ENCODE data around the gene PARL. TPM values are rescaled to one million over a fixed set of nuclear protein-coding genes. Genes with fewer than 3 reads are reported as not detected.

PARL gene
- total and polyA plus RNA-seq, 2 of the 13 experiments (the other 11 are each of a cell fraction or from before 2014, with no cell fraction given): 46.3 to 58.6 TPM

DNA sequence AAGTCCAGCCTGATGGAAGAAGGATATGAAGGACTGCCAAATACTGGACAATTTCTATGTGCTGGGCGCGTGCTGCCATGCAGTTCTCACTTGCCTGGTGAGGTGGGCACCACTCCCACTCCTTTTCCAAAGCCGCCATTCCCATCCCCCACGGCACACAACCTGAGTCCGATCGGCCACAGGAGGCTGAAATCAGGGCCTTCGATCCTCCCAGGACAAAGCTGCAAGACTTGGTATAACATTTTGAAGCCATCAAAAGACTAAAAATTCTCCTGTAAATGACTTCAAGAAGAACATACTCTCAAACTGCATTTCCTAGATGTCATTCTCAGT, 56.2 kb downstream of the PARL start:
- FAIRE-seq (no peak), DNase-seq (ENCODE audit: low spot score) (no peak), ATAC-seq (no peak)
- no peaks in the 10 kb centered on the region for H3K27me3 ChIP-seq (ENCODE audit: control insufficient read depth in 1 of 2, insufficient read depth in 2 of 2, low read length in 2 of 2)
- H2AFZ ChIP-seq (ENCODE audit: low read length): no peak overlapping the region
- in situ Hi-C loops (cut with HindIII; ENCODE audit: extremely low pct_ligation_motif_present, low pct_unique_long_range_greater_than_20kb): no loop called here
- H3K9me3 ChIP-seq (ENCODE audit: low read length): no peaks in the 10 kb centered on the region
- TF ChIP-seq NFE2L1 (CRISPR knock-in tag; IDR thresholded peaks at IDR 0.05; ENCODE audit: borderline replicate concordance): no peak
- TF ChIP-seq, protein P1, sequence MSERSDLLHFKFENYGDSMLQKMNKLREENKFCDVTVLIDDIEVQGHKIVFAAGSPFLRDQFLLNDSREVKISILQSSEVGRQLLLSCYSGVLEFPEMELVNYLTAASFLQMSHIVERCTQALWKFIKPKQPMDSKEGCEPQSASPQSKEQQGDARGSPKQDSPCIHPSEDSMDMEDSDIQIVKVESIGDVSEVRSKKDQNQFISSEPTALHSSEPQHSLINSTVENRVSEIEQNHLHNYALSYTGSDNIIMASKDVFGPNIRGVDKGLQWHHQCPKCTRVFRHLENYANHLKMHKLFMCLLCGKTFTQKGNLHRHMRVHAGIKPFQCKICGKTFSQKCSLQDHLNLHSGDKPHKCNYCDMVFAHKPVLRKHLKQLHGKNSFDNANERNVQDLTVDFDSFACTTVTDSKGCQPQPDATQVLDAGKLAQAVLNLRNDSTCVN (CRISPR knock-in tag; IDR thresholded peaks at IDR 0.05; ENCODE audit: borderline replicate concordance): no peak
- TF ChIP-seq TOE1 (CRISPR knock-in tag; IDR thresholded peaks at IDR 0.05): no peak
- no peak for TF ChIP-seq GATAD1 (CRISPR knock-in tag; IDR thresholded peaks at IDR 0.05)
- no peak for TF ChIP-seq GTF2F1 (IDR thresholded peaks at IDR 0.05; ENCODE audit: low read length)
- no peak for TF ChIP-seq RFX3 (CRISPR knock-in tag; IDR thresholded peaks at IDR 0.05)
- no peak for TF ChIP-seq ADNP (CRISPR knock-in tag; IDR thresholded peaks at IDR 0.05)
- TF ChIP-seq ZNF230 (CRISPR knock-in tag; IDR thresholded peaks at IDR 0.05): no peak
- TF ChIP-seq, protein P2, sequence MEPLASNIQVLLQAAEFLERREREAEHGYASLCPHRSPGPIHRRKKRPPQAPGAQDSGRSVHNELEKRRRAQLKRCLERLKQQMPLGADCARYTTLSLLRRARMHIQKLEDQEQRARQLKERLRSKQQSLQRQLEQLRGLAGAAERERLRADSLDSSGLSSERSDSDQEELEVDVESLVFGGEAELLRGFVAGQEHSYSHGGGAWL (CRISPR knock-in tag; IDR thresholded peaks at IDR 0.05): no peak
- H3K4me1 ChIP-seq (ENCODE audit: insufficient read depth, low read length): no peaks in the 10 kb centered on the region
- H3K79me2 ChIP-seq (ENCODE audit: insufficient read depth, low read length): no peaks in the 10 kb centered on the region
- H3K4me3 ChIP-seq (replicated peaks in 1 of 3; ENCODE audit: insufficient read depth in 1 of 3, low read depth in 2 of 3, low read length in 3 of 3): no peak overlapping the region
- H3K36me3 ChIP-seq (replicated peaks in 1 of 2; ENCODE audit: control insufficient read depth in 1 of 2, insufficient read depth in 2 of 2, low read length in 2 of 2): peaks cover 23 to 45% of the 10 kb centered on the region in 2 experiments; a peak in 4 of 5 replicates
- H4K20me1 ChIP-seq (ENCODE audit: insufficient read depth, low read length): no peaks in the 10 kb centered on the region
- intact Hi-C loops (cut with micrococcal nuclease; ENCODE audit: unreplicated experiment): no loop called here
- POLR2A ChIA-PET: no interaction called here
- no TSS peak for BruUV-seq (replicated peaks)
- no peak overlapping the region for H3K27ac ChIP-seq (ENCODE audit: extremely low read length, insufficient read depth, low read length)
- H3K9ac ChIP-seq (ENCODE audit: insufficient read depth, low read depth, low read length): no peak overlapping the region
- WGBS (ENCODE audit: low lambda C conversion rate): 96% methylated on average over 5 of the region's 7 CpGs
- CTCF ChIA-PET (ENCODE audit: low intra/inter-chr PET ratio, low total read pairs): no interaction called here
- no peak overlapping the region for H3K4me2 ChIP-seq (ENCODE audit: low read depth, low read length)

Measured in HepG2 (cell line).